H1 (cell line): ENCODE data around the gene FGF14. TPM values are rescaled to one million over a fixed set of nuclear protein-coding genes. Genes with fewer than 3 reads are reported as not detected.

Source experiments
- CHD1 ChIP-seq: IDR thresholded peaks from 2 replicates; pipeline ENCODE4 v1.6.1; 2012; ENCODE audit warnings: low read depth, low read length, improper control_type of control experiment
- RXRA ChIP-seq: IDR thresholded peaks from 2 replicates; pipeline ENCODE4 v1.6.1; 2011; ENCODE audit warnings: low read depth, mild to moderate bottlenecking, low read length, moderate library complexity; ENCODE audit not compliant: insufficient read depth
- SIN3A ChIP-seq, 2 experiments: IDR thresholded peaks in 1 of 2; conservative IDR thresholded peaks in 1 of 2; 2 replicates each; pipeline ENCODE4 v1.6.1; 2011 to 2012; ENCODE audit warnings: low read length in 2 of 2, improper control_type of control experiment in 1 of 2, low read depth in 1 of 2, mild to moderate bottlenecking in 1 of 2
- polyA plus RNA-seq, 7 experiments: library from polyadenylated mRNA; depleted of rRNA in 3 of 7; stranded (reverse) in 5 of 7; unstranded in 2 of 7; fragments of >200 nt in 5 of 7; fragments of 200-250 nt in 2 of 7; gene quantifications; 1 replicate in 5 of 7; 2 replicates in 1 of 7; 4 replicates in 1 of 7; pipeline versions ENCODE4 v1.2.1 to v1.2.3, GENCODE V29; 2011 to 2013; ENCODE audit warnings: missing spikeins in 2 of 7, mixed read lengths in 2 of 7
- total RNA-seq: library from RNA; stranded (reverse); fragmentation: NEBNext Ultra II Directional; extraction: Animal tissue kit (Norgen Biotek cat#: 25700); gene quantifications from 2 replicates; pipeline ENCODE4 v1.2.1, GENCODE V29; 2021
- TF ChIP-seq, protein P1 (sequence below): fragments of 300-600 bp; sonication (generic); IDR thresholded peaks from 2 replicates; pipeline ENCODE4 v1.7.1; 2012; ENCODE audit warnings: low read length, moderate library complexity, mild to moderate bottlenecking, inconsistent platforms; ENCODE audit not compliant: insufficient replicate concordance

FGF14 gene
- total and polyA plus RNA-seq, 2 of the 8 experiments (the other 6 are each of a cell fraction or from before 2014, with no cell fraction given): 0.05 to 0.58 TPM

DNA sequence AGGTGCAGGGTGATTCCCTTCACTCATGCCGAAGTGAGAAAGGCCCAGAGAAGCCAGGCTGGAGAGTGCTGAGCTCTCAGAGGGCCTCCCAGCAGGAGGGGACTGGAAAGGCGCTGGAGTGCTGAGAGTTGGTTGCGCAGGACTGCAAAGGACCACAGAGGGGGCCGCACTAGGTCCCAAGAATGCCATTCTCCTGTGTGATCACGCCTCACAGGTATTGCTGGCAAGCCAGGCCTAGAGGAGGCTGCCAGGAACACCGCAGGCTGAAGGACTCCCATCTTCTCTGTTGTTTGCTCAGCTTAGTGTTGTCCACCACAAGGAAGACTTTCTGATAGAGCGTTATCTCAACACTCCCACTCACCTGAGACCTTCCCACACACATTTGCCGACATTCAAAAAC, 165.0 kb downstream of the FGF14 start (continued):
- TF ChIP-seq, protein P1, sequence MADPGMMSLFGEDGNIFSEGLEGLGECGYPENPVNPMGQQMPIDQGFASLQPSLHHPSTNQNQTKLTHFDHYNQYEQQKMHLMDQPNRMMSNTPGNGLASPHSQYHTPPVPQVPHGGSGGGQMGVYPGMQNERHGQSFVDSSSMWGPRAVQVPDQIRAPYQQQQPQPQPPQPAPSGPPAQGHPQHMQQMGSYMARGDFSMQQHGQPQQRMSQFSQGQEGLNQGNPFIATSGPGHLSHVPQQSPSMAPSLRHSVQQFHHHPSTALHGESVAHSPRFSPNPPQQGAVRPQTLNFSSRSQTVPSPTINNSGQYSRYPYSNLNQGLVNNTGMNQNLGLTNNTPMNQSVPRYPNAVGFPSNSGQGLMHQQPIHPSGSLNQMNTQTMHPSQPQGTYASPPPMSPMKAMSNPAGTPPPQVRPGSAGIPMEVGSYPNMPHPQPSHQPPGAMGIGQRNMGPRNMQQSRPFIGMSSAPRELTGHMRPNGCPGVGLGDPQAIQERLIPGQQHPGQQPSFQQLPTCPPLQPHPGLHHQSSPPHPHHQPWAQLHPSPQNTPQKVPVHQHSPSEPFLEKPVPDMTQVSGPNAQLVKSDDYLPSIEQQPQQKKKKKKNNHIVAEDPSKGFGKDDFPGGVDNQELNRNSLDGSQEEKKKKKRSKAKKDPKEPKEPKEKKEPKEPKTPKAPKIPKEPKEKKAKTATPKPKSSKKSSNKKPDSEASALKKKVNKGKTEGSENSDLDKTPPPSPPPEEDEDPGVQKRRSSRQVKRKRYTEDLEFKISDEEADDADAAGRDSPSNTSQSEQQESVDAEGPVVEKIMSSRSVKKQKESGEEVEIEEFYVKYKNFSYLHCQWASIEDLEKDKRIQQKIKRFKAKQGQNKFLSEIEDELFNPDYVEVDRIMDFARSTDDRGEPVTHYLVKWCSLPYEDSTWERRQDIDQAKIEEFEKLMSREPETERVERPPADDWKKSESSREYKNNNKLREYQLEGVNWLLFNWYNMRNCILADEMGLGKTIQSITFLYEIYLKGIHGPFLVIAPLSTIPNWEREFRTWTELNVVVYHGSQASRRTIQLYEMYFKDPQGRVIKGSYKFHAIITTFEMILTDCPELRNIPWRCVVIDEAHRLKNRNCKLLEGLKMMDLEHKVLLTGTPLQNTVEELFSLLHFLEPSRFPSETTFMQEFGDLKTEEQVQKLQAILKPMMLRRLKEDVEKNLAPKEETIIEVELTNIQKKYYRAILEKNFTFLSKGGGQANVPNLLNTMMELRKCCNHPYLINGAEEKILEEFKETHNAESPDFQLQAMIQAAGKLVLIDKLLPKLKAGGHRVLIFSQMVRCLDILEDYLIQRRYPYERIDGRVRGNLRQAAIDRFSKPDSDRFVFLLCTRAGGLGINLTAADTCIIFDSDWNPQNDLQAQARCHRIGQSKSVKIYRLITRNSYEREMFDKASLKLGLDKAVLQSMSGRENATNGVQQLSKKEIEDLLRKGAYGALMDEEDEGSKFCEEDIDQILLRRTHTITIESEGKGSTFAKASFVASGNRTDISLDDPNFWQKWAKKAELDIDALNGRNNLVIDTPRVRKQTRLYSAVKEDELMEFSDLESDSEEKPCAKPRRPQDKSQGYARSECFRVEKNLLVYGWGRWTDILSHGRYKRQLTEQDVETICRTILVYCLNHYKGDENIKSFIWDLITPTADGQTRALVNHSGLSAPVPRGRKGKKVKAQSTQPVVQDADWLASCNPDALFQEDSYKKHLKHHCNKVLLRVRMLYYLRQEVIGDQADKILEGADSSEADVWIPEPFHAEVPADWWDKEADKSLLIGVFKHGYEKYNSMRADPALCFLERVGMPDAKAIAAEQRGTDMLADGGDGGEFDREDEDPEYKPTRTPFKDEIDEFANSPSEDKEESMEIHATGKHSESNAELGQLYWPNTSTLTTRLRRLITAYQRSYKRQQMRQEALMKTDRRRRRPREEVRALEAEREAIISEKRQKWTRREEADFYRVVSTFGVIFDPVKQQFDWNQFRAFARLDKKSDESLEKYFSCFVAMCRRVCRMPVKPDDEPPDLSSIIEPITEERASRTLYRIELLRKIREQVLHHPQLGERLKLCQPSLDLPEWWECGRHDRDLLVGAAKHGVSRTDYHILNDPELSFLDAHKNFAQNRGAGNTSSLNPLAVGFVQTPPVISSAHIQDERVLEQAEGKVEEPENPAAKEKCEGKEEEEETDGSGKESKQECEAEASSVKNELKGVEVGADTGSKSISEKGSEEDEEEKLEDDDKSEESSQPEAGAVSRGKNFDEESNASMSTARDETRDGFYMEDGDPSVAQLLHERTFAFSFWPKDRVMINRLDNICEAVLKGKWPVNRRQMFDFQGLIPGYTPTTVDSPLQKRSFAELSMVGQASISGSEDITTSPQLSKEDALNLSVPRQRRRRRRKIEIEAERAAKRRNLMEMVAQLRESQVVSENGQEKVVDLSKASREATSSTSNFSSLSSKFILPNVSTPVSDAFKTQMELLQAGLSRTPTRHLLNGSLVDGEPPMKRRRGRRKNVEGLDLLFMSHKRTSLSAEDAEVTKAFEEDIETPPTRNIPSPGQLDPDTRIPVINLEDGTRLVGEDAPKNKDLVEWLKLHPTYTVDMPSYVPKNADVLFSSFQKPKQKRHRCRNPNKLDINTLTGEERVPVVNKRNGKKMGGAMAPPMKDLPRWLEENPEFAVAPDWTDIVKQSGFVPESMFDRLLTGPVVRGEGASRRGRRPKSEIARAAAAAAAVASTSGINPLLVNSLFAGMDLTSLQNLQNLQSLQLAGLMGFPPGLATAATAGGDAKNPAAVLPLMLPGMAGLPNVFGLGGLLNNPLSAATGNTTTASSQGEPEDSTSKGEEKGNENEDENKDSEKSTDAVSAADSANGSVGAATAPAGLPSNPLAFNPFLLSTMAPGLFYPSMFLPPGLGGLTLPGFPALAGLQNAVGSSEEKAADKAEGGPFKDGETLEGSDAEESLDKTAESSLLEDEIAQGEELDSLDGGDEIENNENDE: no peak
- no peak for TF ChIP-seq SIN3A (conservative IDR thresholded peaks at IDR 0.05 in 1 of 2, IDR thresholded peaks at IDR 0.05 in 1 of 2; ENCODE audit: low read depth in 1 of 2, low read length in 2 of 2)
- TF ChIP-seq RXRA: no peak
- TF ChIP-seq CHD1: no peak
